Measurements from ENCODE around the gene KRT33B. TPM values are rescaled to one million over a fixed set of nuclear protein-coding genes. Genes with fewer than 3 reads are reported as not detected.
"Not testable (repeated sequence)": the region's sequence is repeated elsewhere in the genome, so short reads cannot be mapped to it uniquely, and the experiment has no call there.

KRT33B gene
- total and polyA plus RNA-seq, 2 of the 8 experiments (the other 6 are each of a cell fraction or from before 2014, with no cell fraction given), result not detected

- H4K20me1 ChIP-seq (replicated peaks in 1 of 2; ENCODE audit: control insufficient read depth in 1 of 2, insufficient read depth in 2 of 2, low read length in 2 of 2), result not testable (repeated sequence)
Observed at GRCh38 chr17:41350381-41350878, 19.2 kb downstream of the KRT33B start, which contains the start of gene KRT33A. KRT33A (minus strand) TSS chr17:41350828; CDS start chr17:41350767, 61 bp downstream.

More at GRCh38 chr17:41350381-41350878, 19.2 kb downstream of the KRT33B start, which contains the start of gene KRT33A:
- H3K4me1 ChIP-seq (replicated peaks in 1 of 4; ENCODE audit: control insufficient read depth in 3 of 4, insufficient read depth in 4 of 4, low read length in 3 of 4); H3K36me3 ChIP-seq (ENCODE audit: control insufficient read depth in 2 of 4, insufficient read depth in 4 of 4, low read length in 3 of 4); FAIRE-seq; POLR2A ChIA-PET (ENCODE audit: partially characterized antibody); H3K9me3 ChIP-seq (ENCODE audit: insufficient read depth in 2 of 2, low read depth in 1 of 2, low read length in 1 of 2); H4K5ac ChIP-seq (ENCODE audit: insufficient read length, low read depth, low read length); H2AFZ ChIP-seq (ENCODE audit: low read length); H3K56ac ChIP-seq (replicated peaks; ENCODE audit: insufficient read length, low read depth, low read length); H3K18ac ChIP-seq (ENCODE audit: extremely low read depth, low read length); H3K14ac ChIP-seq (ENCODE audit: insufficient read length); H2BK5ac ChIP-seq (ENCODE audit: low read depth, low read length); H2BK15ac ChIP-seq (ENCODE audit: low read length); DNase-seq (ENCODE audit: low read depth in 1 of 2, low spot score in 2 of 2); H3K23ac ChIP-seq (ENCODE audit: insufficient read length); H2BK120ac ChIP-seq (replicated peaks; ENCODE audit: low read depth, low read length); H4K8ac ChIP-seq (ENCODE audit: extremely low read depth, insufficient read depth, low read length); H3K79me2 ChIP-seq (ENCODE audit: control insufficient read depth in 1 of 2, insufficient read depth in 2 of 2, low read length in 2 of 2); H3K27me3 ChIP-seq (replicated peaks in 1 of 4; ENCODE audit: control insufficient read depth in 3 of 4, extremely low read depth in 1 of 4, insufficient read depth in 3 of 4, low read length in 3 of 4); H3K23me2 ChIP-seq (ENCODE audit: low read depth, low read length); H3K9ac ChIP-seq (replicated peaks in 1 of 4; ENCODE audit: extremely low read depth in 1 of 4, low read depth in 3 of 4, low read length in 3 of 4); H4K91ac ChIP-seq (replicated peaks; ENCODE audit: insufficient read length, low read length); H2AK5ac ChIP-seq (ENCODE audit: low read depth, low read length); H2BK20ac ChIP-seq (ENCODE audit: low read length); H3K79me1 ChIP-seq (ENCODE audit: low read depth, low read length); H3K4me3 ChIP-seq (ENCODE audit: extremely low read depth in 1 of 4, insufficient read depth in 2 of 4, low read depth in 3 of 4, low read length in 4 of 4); H3K27ac ChIP-seq (ENCODE audit: low read depth, low read length); H3K4ac ChIP-seq (replicated peaks; ENCODE audit: insufficient read length, low read depth, low read length); H3K4me2 ChIP-seq (ENCODE audit: insufficient read depth in 1 of 2, low read depth in 2 of 2, low read length in 2 of 2); H2BK12ac ChIP-seq (ENCODE audit: low read depth, low read length): not testable (repeated sequence)
- CTCF ChIA-PET (ENCODE audit: partially characterized antibody), result interaction anchor here (0.6 to 4.5 kb wide), 4 partner anchors 21 to 298 kb away, joined by 3 to 27 read pairs (median 4); no protein-coding TSS in a partner anchor
- 88% methylated on average over 15 of the region's 16 CpGs; no CpG with 5 or more reads in 1 of the 2 experiments for WGBS, 2 experiments (ENCODE audit: extremely low coverage in 1 of 2, insufficient coverage in 1 of 2, insufficient read length in 1 of 2, insufficient replicate concordance in 2 of 2, low coverage in 1 of 2, low lambda C conversion rate in 2 of 2, missing lambda C conversion rate in 1 of 2)
